Gastroesophageal sphincter (tissue), 3 donors: ENCODE results near the gene EFNA3.

Experiments used
- CTCF ChIP-seq, 4 experiments: fragments of 200-600 bp in 2 of 4; fragments of 450-650 bp in 2 of 4; sonication (generic) in 1 of 4; IDR thresholded peaks; one replicate each; pipeline ENCODE4 v1.5.1; 2017 to 2019; ENCODE audit warnings: antibody characterized with exemption in 4 of 4, mild to moderate bottlenecking in 2 of 4, moderate library complexity in 2 of 4
- EP300 ChIP-seq: sonication (generic); formaldehyde crosslinking; IDR thresholded peaks from one replicate; pipeline ENCODE4 v1.6.1; 2017; ENCODE audit warnings: antibody characterized with exemption, mild to moderate bottlenecking
- POLR2A ChIP-seq, 2 donors: fragments of 450-650 bp; IDR thresholded peaks; one replicate each; pipeline ENCODE4 v1.6.1; 2017; ENCODE audit warnings: antibody characterized with exemption in 2 of 2, mild to moderate bottlenecking in 2 of 2, moderate library complexity in 1 of 2
- POLR2AphosphoS5 ChIP-seq: sonication (generic); formaldehyde crosslinking; IDR thresholded peaks from one replicate; pipeline ENCODE4 v1.6.1; 2017; ENCODE audit warnings: antibody characterized with exemption

GRCh38 chr1:155068599-155068998, 10.0 kb upstream of the EFNA3 start:
- TF ChIP-seq CTCF (IDR thresholded peaks at IDR 0.05) (no peak), POLR2A (IDR thresholded peaks at IDR 0.05) (no peak), EP300 (no peak), POLR2AphosphoS5 (no peak)
